Measurements from ENCODE around the gene RPUSD1. TPM values are rescaled to one million over a fixed set of nuclear protein-coding genes. Genes with fewer than 3 reads are reported as not detected.

Gene RPUSD1
- polyA plus RNA-seq, 3 donors, result 29.5 to 38.1 (median 31.5) TPM

DNA sequence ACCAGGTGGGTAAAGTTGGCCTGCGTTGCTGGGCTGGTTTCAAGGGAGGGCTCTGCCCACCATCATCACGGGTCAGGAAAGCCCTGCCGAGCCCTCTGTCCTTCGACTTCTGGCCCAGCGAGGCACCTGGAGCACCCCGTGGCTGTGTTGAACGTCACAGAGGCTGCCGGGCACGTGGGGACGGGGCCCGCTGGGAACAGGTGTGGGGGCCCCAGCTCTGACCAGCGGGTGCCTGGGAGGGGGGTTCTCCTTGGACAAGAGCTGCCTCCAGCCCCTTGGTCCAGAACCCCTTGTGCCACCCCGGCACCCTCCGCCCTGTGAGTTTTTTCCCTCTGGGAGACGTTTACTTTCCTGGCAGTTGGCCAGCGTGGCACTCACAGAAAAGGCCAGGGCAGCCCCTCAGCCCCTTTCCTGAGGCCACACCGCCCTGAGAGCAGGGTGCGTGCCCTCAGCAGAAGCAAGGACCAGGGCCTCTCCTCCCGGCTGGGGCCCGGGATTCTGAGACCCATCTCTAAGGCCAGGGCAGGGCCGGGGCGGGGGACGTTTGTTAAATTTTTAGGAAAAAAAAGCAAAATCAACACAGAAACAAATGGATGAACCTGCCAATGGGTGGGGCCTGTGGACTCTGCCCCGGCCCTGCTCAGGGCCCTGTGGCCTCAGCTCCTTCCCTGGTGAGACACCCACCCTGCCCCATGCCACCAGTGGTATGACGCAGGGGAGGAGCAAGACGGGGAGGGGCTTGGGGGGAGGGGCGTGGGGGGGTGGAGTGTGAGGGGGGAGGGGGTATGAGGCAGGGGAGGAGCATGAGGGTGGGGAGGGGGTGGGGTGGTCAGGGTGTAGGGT is 43.6 kb upstream of the RPUSD1 start:
- Histone ChIP-seq H3K4me2 (replicated peaks; ENCODE audit: extremely low read depth, low read length, poor library complexity, severe bottlenecking) (no peak overlapping the region), H2AFZ (ENCODE audit: insufficient read depth, low read depth, low read length, poor library complexity, severe bottlenecking) (no peak overlapping the region), H3K27ac (ENCODE audit: low read depth in 1 of 2, low read length in 2 of 2) (no peak overlapping the region), H3K9ac (ENCODE audit: insufficient read depth, low read length, poor library complexity, severe bottlenecking) (no peak overlapping the region), H3K36me3 (replicated peaks in 1 of 2; ENCODE audit: control insufficient read depth in 1 of 2, insufficient read depth in 2 of 2, low read length in 2 of 2) (no peaks in the 10 kb centered on the region), H3K27me3 (ENCODE audit: control insufficient read depth in 2 of 2, insufficient read depth in 2 of 2, low read length in 2 of 2) (no peaks in the 10 kb centered on the region), H3K4me1 (ENCODE audit: control insufficient read depth in 1 of 2, insufficient read depth in 2 of 2, low read length in 2 of 2) (no peaks in the 10 kb centered on the region), H3K4me3 (replicated peaks in 1 of 3; ENCODE audit: low read depth in 2 of 3, low read length in 3 of 3) (no peak overlapping the region), H4K20me1 (ENCODE audit: insufficient read depth, low read length) (no peaks in the 10 kb centered on the region), H3K9me3 (replicated peaks in 1 of 2; ENCODE audit: control insufficient read depth in 1 of 2, insufficient read depth in 1 of 2, low read length in 2 of 2) (peaks cover 16 to 20% of the 10 kb centered on the region in 2 donors), H3K79me2 (ENCODE audit: insufficient read depth, low read length) (no peaks in the 10 kb centered on the region)
- Mint-ChIP-seq H3K27me3 (ENCODE audit: low read depth in 3 of 3) (peaks cover 2 to 20% (median 10%) of the 10 kb centered on the region in 3 donors), H3K4me1 (peaks cover 1% of the 10 kb centered on the region), H3K4me3 (no peak overlapping the region), H3K9me3 (peaks cover 14 to 26% (median 19%) of the 10 kb centered on the region in 7 donors), H3K27ac (no peak overlapping the region), H3K36me3 (no peaks in the 10 kb centered on the region)
- WGBS (ENCODE audit: insufficient coverage), result 67% methylated on average over 19 of the region's 27 CpGs
- no peak for DNase-seq
- TF ChIP-seq, protein P1, sequence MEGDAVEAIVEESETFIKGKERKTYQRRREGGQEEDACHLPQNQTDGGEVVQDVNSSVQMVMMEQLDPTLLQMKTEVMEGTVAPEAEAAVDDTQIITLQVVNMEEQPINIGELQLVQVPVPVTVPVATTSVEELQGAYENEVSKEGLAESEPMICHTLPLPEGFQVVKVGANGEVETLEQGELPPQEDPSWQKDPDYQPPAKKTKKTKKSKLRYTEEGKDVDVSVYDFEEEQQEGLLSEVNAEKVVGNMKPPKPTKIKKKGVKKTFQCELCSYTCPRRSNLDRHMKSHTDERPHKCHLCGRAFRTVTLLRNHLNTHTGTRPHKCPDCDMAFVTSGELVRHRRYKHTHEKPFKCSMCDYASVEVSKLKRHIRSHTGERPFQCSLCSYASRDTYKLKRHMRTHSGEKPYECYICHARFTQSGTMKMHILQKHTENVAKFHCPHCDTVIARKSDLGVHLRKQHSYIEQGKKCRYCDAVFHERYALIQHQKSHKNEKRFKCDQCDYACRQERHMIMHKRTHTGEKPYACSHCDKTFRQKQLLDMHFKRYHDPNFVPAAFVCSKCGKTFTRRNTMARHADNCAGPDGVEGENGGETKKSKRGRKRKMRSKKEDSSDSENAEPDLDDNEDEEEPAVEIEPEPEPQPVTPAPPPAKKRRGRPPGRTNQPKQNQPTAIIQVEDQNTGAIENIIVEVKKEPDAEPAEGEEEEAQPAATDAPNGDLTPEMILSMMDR (IDR thresholded peaks at IDR 0.05), result no peak
- intact Hi-C loops (cut with micrococcal nuclease), result loop anchor here in 1 of 2 donors (5.0 kb wide), 1 partner anchor 171 kb away; no protein-coding TSS in a partner anchor

DNA sequence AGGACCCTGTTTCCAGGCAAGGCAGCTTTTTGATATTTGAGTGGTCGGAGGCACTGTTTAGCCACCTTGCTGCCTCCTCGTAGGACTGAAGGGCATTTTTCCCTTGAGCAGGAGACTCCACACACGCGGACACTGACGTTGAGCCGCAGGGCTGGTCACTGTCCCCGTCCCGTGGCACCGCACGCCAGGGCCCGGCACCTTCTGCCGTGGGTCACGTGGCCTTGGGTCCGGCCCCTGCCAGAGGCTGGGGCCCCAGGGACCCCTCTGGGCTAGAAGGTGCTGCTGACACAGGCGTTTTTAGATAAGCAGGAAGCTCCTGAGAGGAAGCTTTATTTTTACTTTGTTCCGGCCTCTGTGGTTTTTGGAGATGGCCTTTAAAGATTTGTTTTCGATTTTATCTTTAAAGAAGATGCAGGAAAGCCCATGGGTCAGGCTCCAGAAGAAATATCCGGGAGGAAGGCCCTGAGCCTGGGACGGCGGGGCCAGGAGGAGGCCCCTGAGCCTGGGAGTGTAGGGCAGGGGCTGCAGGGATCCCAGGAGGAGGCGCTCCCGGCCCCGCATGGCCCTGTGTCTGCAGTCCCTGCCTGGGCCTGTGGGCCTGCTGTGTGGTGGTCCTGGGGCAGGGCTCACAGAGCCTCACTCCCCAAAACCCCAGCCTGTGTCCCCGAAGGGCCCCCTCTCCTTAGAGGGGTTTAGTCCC is 42.8 kb upstream of the RPUSD1 start:
- Histone ChIP-seq H3K27ac (ENCODE audit: low read depth in 1 of 2, low read length in 2 of 2) (no peak overlapping the region), H3K79me2 (ENCODE audit: insufficient read depth, low read length) (no peaks in the 10 kb centered on the region), H3K27me3 (ENCODE audit: control insufficient read depth in 2 of 2, insufficient read depth in 2 of 2, low read length in 2 of 2) (no peaks in the 10 kb centered on the region), H2AFZ (ENCODE audit: insufficient read depth, low read depth, low read length, poor library complexity, severe bottlenecking) (no peak overlapping the region), H3K4me2 (replicated peaks; ENCODE audit: extremely low read depth, low read length, poor library complexity, severe bottlenecking) (no peak overlapping the region), H4K20me1 (ENCODE audit: insufficient read depth, low read length) (no peaks in the 10 kb centered on the region), H3K9me3 (replicated peaks in 1 of 2; ENCODE audit: control insufficient read depth in 1 of 2, insufficient read depth in 1 of 2, low read length in 2 of 2) (peaks cover 8 to 12% of the 10 kb centered on the region in 2 donors), H3K9ac (ENCODE audit: insufficient read depth, low read length, poor library complexity, severe bottlenecking) (no peak overlapping the region), H3K4me3 (replicated peaks in 1 of 3; ENCODE audit: low read depth in 2 of 3, low read length in 3 of 3) (no peak overlapping the region), H3K36me3 (replicated peaks in 1 of 2; ENCODE audit: control insufficient read depth in 1 of 2, insufficient read depth in 2 of 2, low read length in 2 of 2) (no peaks in the 10 kb centered on the region), H3K4me1 (ENCODE audit: control insufficient read depth in 1 of 2, insufficient read depth in 2 of 2, low read length in 2 of 2) (no peaks in the 10 kb centered on the region)
- WGBS (ENCODE audit: insufficient coverage), result 10% methylated on average over 20 of the region's 24 CpGs
- H3K27ac Mint-ChIP-seq, result no peak overlapping the region
- no peak overlapping the region for H3K4me3 Mint-ChIP-seq
- no peaks in the 10 kb centered on the region for H3K36me3 Mint-ChIP-seq
- peaks cover 7 to 19% (median 11%) of the 10 kb centered on the region in 7 donors for H3K9me3 Mint-ChIP-seq
- TF ChIP-seq, protein P1 (IDR thresholded peaks at IDR 0.05), result no peak
- H3K4me1 Mint-ChIP-seq, result peaks cover 1% of the 10 kb centered on the region
- intact Hi-C loops (cut with micrococcal nuclease), result loop anchor here in 1 of 2 donors (5.0 kb wide), 1 partner anchor 171 kb away; no protein-coding TSS in a partner anchor
- DNase-seq, result no peak
- peaks cover 4 to 19% (median 8%) of the 10 kb centered on the region in 3 donors for H3K27me3 Mint-ChIP-seq (ENCODE audit: low read depth in 3 of 3)

Measured in CD14-positive monocyte (primary cell).